ENCODE measurements around the gene KLRC1. TPM values are rescaled to one million over a fixed set of nuclear protein-coding genes. Genes with fewer than 3 reads are reported as not detected.
"Not testable (repeated sequence)": the region's sequence is repeated elsewhere in the genome, so short reads cannot be mapped to it uniquely, and the experiment has no call there.

KLRC1 gene
- total RNA-seq, 2 donors from 2014 or later = 0.54 TPM; not detected in 1

DNA sequence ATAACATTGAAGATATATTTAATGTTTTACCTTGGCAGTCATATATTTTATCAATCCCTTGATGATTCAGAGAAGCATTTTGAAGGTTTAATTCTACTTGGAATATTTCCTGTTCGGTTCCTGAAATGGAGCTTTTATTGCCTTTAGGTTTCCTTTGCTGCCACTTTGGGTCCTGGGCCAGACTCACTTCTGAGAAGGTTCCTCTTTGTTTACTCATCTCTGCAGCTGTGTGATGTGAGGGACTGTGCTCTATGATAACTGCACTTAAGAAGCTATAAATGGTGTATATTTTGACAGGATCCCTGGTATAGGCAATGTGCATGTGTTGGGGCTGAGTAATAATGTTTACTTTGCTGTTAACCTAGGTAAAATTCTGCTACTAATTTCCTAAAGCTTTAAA, 32.8 kb downstream of the KLRC1 start, which contains the start of gene KLRC3:
Gene KLRC3, minus strand, starts transcription at position 262 of the 400 bp plus-strand sequence. Its CDS starts 45 bp downstream, at position 217.
- H3K36me3 ChIP-seq; H3K4me3 ChIP-seq; H3K9me3 ChIP-seq; DNase-seq (ENCODE audit: low spot score); ATAC-seq (ENCODE audit: insufficient number of reproducible peaks, low FRiP score, low read depth); H3K27me3 ChIP-seq (replicated peaks; ENCODE audit: insufficient read depth); H3K27ac ChIP-seq; H3K4me1 ChIP-seq (ENCODE audit: control insufficient read depth in 1 of 2, low read depth in 2 of 2): not testable (repeated sequence)

DNA sequence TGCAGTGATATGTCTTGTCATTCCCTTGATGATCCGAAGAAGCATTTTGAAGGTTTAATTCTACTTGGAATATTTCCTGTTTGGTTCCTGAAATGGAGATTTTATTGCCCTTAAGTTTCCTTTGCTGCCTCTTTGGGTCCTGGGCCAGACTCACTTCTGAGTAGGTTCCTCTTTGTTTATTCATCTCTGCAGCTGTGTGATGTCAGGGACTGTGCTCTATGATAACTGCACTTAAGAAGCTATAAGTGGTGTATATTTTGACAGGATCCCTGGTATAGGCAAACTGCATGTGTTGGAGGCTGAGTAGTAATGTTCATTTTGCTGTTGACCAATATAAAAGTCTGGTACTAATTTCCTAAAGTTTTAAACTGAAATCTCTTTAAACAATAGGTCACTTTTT, 43.8 kb downstream of the KLRC1 start, which contains the start of gene KLRC4:
Gene KLRC4, minus strand, starts transcription at position 366 of the 400 bp plus-strand sequence. Its CDS starts 182 bp downstream, at position 184.
- Histone ChIP-seq H3K27me3 (replicated peaks; ENCODE audit: insufficient read depth) (peaks cover 6% of the 10 kb centered on the region), H3K4me1 (ENCODE audit: control insufficient read depth in 1 of 2, low read depth in 2 of 2) (no peaks in the 10 kb centered on the region), H3K27ac (no peak within 1 kb of the TSS), H3K36me3 (no peaks in the 10 kb centered on the region), H3K4me3 (no peak within 1 kb of the TSS), H3K9me3 (no peaks in the 10 kb centered on the region)
- ATAC-seq (ENCODE audit: insufficient number of reproducible peaks, low FRiP score, low read depth) (no peak), DNase-seq (ENCODE audit: low spot score) (no peak)
- TF ChIP-seq, protein P1, sequence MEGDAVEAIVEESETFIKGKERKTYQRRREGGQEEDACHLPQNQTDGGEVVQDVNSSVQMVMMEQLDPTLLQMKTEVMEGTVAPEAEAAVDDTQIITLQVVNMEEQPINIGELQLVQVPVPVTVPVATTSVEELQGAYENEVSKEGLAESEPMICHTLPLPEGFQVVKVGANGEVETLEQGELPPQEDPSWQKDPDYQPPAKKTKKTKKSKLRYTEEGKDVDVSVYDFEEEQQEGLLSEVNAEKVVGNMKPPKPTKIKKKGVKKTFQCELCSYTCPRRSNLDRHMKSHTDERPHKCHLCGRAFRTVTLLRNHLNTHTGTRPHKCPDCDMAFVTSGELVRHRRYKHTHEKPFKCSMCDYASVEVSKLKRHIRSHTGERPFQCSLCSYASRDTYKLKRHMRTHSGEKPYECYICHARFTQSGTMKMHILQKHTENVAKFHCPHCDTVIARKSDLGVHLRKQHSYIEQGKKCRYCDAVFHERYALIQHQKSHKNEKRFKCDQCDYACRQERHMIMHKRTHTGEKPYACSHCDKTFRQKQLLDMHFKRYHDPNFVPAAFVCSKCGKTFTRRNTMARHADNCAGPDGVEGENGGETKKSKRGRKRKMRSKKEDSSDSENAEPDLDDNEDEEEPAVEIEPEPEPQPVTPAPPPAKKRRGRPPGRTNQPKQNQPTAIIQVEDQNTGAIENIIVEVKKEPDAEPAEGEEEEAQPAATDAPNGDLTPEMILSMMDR (IDR thresholded peaks at IDR 0.05) = no peak

DNA sequence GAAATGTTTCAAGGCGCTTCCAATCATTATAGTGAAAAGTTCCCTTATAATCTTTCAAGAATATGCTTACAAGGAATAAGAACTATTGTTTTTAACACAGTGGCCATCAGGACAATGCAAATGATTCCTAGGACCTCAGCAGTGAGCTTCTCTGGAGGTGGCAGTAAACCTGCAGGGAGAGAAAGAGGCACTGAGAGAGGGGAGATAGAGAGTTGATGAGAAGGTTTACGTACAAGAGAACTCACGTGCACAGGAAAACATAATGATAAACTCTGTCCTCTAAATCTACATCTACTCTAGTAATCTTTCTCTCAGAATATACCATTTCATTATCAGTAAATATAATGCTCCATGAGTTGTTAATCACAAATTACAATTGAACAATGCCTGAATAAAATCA, 44.3 kb downstream of the KLRC1 start:
- DNase-seq (ENCODE audit: low spot score) = no peak
- peaks cover 6% of the 10 kb centered on the region for H3K27me3 ChIP-seq (replicated peaks; ENCODE audit: insufficient read depth)
- H3K27ac ChIP-seq = no peak overlapping the region
- no peaks in the 10 kb centered on the region for H3K4me1 ChIP-seq (ENCODE audit: control insufficient read depth in 1 of 2, low read depth in 2 of 2)
- TF ChIP-seq, protein P1 (IDR thresholded peaks at IDR 0.05) = no peak
- H3K36me3 ChIP-seq = no peaks in the 10 kb centered on the region
- no peaks in the 10 kb centered on the region for H3K9me3 ChIP-seq
- no peak overlapping the region for H3K4me3 ChIP-seq
- ATAC-seq (ENCODE audit: insufficient number of reproducible peaks, low FRiP score, low read depth) = no peak

DNA sequence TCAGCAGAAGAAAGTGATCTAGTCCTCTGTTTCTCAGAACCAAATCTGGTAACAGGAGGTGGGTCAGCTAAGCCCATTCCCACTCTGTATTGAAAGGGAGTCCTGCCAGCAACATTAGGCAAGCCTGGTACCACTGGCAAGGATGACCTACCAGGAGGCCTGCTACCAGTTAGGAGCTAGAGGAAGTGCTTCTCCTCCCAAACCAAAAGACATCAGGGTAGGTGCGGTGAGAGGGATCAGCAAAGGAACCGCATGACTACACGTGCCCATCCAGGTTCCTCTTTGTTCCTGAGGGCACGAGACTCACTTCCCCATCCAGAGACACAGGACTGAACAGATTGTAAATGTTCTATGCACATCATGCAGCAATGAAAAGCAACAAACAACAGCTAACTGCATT, 46.5 kb downstream of the KLRC1 start:
- no peak overlapping the region for H3K27ac ChIP-seq
- TF ChIP-seq, protein P1 (IDR thresholded peaks at IDR 0.05) = no peak
- peaks cover 6% of the 10 kb centered on the region for H3K27me3 ChIP-seq (replicated peaks; ENCODE audit: insufficient read depth)
- no peaks in the 10 kb centered on the region for H3K4me1 ChIP-seq (ENCODE audit: control insufficient read depth in 1 of 2, low read depth in 2 of 2)
- H3K36me3 ChIP-seq = no peaks in the 10 kb centered on the region
- no peaks in the 10 kb centered on the region for H3K9me3 ChIP-seq
- no peak for ATAC-seq (ENCODE audit: insufficient number of reproducible peaks, low FRiP score, low read depth)
- H3K4me3 ChIP-seq = no peak overlapping the region
- no peak for DNase-seq (ENCODE audit: low spot score)

DNA sequence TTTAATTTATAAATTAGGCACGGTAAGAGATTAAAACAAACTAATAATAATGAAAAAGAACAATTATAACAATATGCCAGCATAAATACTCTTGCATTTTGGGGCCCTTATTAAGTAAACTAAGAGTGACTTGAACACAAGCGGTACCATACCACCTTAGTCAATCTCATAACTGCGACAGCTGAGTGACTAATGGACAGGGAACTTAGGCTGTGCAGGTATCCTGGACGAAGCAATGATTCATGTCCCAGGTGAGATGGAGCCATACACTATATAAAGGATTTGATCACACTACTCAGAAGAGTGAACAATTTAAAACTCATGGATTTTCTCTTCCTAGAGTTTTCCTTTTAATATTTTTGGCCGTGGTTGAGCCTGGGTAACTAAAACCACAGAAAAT, 47.9 kb downstream of the KLRC1 start:
- no peak for DNase-seq (ENCODE audit: low spot score)
- H3K9me3 ChIP-seq = no peaks in the 10 kb centered on the region
- H3K4me3 ChIP-seq = no peak overlapping the region
- no peaks in the 10 kb centered on the region for H3K36me3 ChIP-seq
- H3K27me3 ChIP-seq (replicated peaks; ENCODE audit: insufficient read depth) = no peaks in the 10 kb centered on the region
- no peak for ATAC-seq (ENCODE audit: insufficient number of reproducible peaks, low FRiP score, low read depth)
- no peak overlapping the region for H3K27ac ChIP-seq
- no peaks in the 10 kb centered on the region for H3K4me1 ChIP-seq (ENCODE audit: control insufficient read depth in 1 of 2, low read depth in 2 of 2)
- TF ChIP-seq, protein P1 (IDR thresholded peaks at IDR 0.05) = no peak

DNA sequence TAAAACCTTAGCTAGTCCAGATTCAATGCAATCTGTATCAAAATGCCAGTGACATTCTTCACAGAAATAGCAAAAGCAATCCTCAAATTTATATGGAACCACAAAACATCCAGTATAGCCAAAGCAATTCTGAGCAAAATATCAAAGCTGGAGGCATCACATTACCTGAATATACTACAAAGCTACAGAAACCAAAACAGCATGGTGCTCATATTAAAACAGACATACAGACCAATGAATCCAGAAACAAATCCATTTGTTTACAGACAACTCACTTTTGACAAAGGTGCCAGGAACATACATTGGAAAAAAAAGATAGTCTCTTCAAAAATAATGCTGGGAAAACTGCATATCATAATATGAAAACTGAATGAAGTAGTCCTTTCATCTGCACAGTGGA, 48.4 kb downstream of the KLRC1 start:
- no peaks in the 10 kb centered on the region for H3K27me3 ChIP-seq (replicated peaks; ENCODE audit: insufficient read depth)
- ATAC-seq (ENCODE audit: insufficient number of reproducible peaks, low FRiP score, low read depth) = no peak
- no peaks in the 10 kb centered on the region for H3K9me3 ChIP-seq
- no peak for DNase-seq (ENCODE audit: low spot score)
- H3K36me3 ChIP-seq = no peaks in the 10 kb centered on the region
- H3K4me3 ChIP-seq = no peak overlapping the region
- no peaks in the 10 kb centered on the region for H3K4me1 ChIP-seq (ENCODE audit: control insufficient read depth in 1 of 2, low read depth in 2 of 2)
- H3K27ac ChIP-seq = no peak overlapping the region
- TF ChIP-seq, protein P1 (IDR thresholded peaks at IDR 0.05) = no peak

All from thoracic aorta (tissue), 2 donors.